ENCODE data around the gene AUTS2. TPM values are rescaled to one million over a fixed set of nuclear protein-coding genes. Genes with fewer than 3 reads are reported as not detected.
"Not testable (repeated sequence)": the region's sequence is repeated elsewhere in the genome, so short reads cannot be mapped to it uniquely, and the experiment has no call there.

AUTS2 gene
- total RNA-seq, 1 experiment from 2014 or later = 256 TPM

- no peak overlapping the region for H3K14ac ChIP-seq (ENCODE audit: insufficient read depth, low read length)
- no peak overlapping the region for H2BK20ac ChIP-seq (ENCODE audit: low read depth, low read length, poor library complexity, severe bottlenecking)
- H3K9me3 ChIP-seq (ENCODE audit: control insufficient read depth, low read depth, low read length) = no peaks in the 10 kb centered on the region
- peaks cover 14% of the 10 kb centered on the region; the same call in 1 of the 2 replicates for H3K4me1 ChIP-seq (ENCODE audit: insufficient read depth, low read length)
- Mint-ChIP-seq H3K9me3 (no peaks in the 10 kb centered on the region), H3K4me1 (peaks cover 41 to 43% of the 10 kb centered on the region in 2 experiments), H3K27me3 (ENCODE audit: low read depth) (no peaks in the 10 kb centered on the region), H3K4me3 (no peak overlapping the region), H3K36me3 (ENCODE audit: insufficient read depth in 1 of 3, low read depth in 3 of 3) (no peaks in the 10 kb centered on the region), H3K27ac (no peak overlapping the region)
- H4K91ac ChIP-seq (ENCODE audit: insufficient read length, low read depth, low read length) = no peak overlapping the region
- H4K8ac ChIP-seq (replicated peaks; ENCODE audit: insufficient read length, low read depth, low read length) = no peak overlapping the region
- H3K18ac ChIP-seq (ENCODE audit: insufficient read length, low read depth, low read length) = no peak overlapping the region
- TF ChIP-seq CTCF (conservative IDR thresholded peaks at IDR 0.05) = no peak
- no peaks in the 10 kb centered on the region for H3K23me2 ChIP-seq (ENCODE audit: insufficient read length, low read depth, low read length, poor library complexity, severe bottlenecking)
- no CpG with 5 or more reads among the region's 8 CpGs for WGBS (ENCODE audit: extremely low coverage, insufficient read length, low lambda C conversion rate)
- H3K79me1 ChIP-seq (ENCODE audit: insufficient read depth, low read depth, low read length, poor library complexity, severe bottlenecking) = no peaks in the 10 kb centered on the region
- H2BK120ac ChIP-seq (ENCODE audit: low read depth, low read length, poor library complexity, severe bottlenecking) = no peak overlapping the region
- no peak overlapping the region for H3T11ph ChIP-seq (ENCODE audit: low read length)
- H3K23ac ChIP-seq (ENCODE audit: insufficient read length, low read depth, low read length) = no peak overlapping the region
- H3K4me2 ChIP-seq (ENCODE audit: insufficient read depth, insufficient read length, low read length) = no peak overlapping the region
- H2AK5ac ChIP-seq (ENCODE audit: insufficient read length, low read length) = no peak overlapping the region
- no peak overlapping the region for H3K4ac ChIP-seq (ENCODE audit: low read depth, low read length)
- no peaks in the 10 kb centered on the region for H3K27me3 ChIP-seq (ENCODE audit: insufficient read depth, low read length)
- no peak for DNase-seq
- H2BK12ac ChIP-seq (ENCODE audit: insufficient read length, low read depth, low read length) = no peak overlapping the region
- H2BK5ac ChIP-seq (ENCODE audit: insufficient read length, low read length) = no peak overlapping the region
- H2BK15ac ChIP-seq (ENCODE audit: low read depth, low read length) = no peak overlapping the region
- no peaks in the 10 kb centered on the region for H4K20me1 ChIP-seq (ENCODE audit: control insufficient read depth, insufficient read depth, insufficient read length)
- H2AFZ ChIP-seq (ENCODE audit: low read length) = no peak overlapping the region
- H4K5ac ChIP-seq (ENCODE audit: insufficient read length, low read depth, low read length) = no peak overlapping the region
- H3K79me2 ChIP-seq (ENCODE audit: insufficient read depth, low read length) = no peaks in the 10 kb centered on the region
- no peak overlapping the region for H3K27ac ChIP-seq (ENCODE audit: insufficient read length, low read depth, low read length)
- H3K56ac ChIP-seq (ENCODE audit: insufficient read length, low read depth, low read length) = no peak overlapping the region
- no peak overlapping the region for H3K9ac ChIP-seq (ENCODE audit: extremely low read depth, insufficient read length, low read length)
Observed at GRCh38 chr7:70271617-70272081, 673.4 kb downstream of the AUTS2 start.

GRCh38 chr7:70275570-70275969 lies 677.3 kb downstream of the AUTS2 start:
- H3K9ac ChIP-seq (ENCODE audit: extremely low read depth, insufficient read length, low read length); H4K5ac ChIP-seq (ENCODE audit: insufficient read length, low read depth, low read length); H3K4ac ChIP-seq (ENCODE audit: low read depth, low read length); H3T11ph ChIP-seq (ENCODE audit: low read length); H3K79me1 ChIP-seq (ENCODE audit: insufficient read depth, low read depth, low read length, poor library complexity, severe bottlenecking); H3K23me2 ChIP-seq (ENCODE audit: insufficient read length, low read depth, low read length, poor library complexity, severe bottlenecking); H3K4me2 ChIP-seq (ENCODE audit: insufficient read depth, insufficient read length, low read length); H3K4me3 Mint-ChIP-seq; H2AFZ ChIP-seq (ENCODE audit: low read length); H3K27me3 Mint-ChIP-seq (ENCODE audit: low read depth); H3K23ac ChIP-seq (ENCODE audit: insufficient read length, low read depth, low read length); H3K18ac ChIP-seq (ENCODE audit: insufficient read length, low read depth, low read length); H3K9me3 Mint-ChIP-seq; H3K27ac Mint-ChIP-seq; H2AK5ac ChIP-seq (ENCODE audit: insufficient read length, low read length); H4K8ac ChIP-seq (replicated peaks; ENCODE audit: insufficient read length, low read depth, low read length); H2BK5ac ChIP-seq (ENCODE audit: insufficient read length, low read length); H3K4me1 ChIP-seq (ENCODE audit: insufficient read depth, low read length); H3K36me3 Mint-ChIP-seq (ENCODE audit: insufficient read depth in 1 of 3, low read depth in 3 of 3); H2BK15ac ChIP-seq (ENCODE audit: low read depth, low read length); H4K20me1 ChIP-seq (ENCODE audit: control insufficient read depth, insufficient read depth, insufficient read length); H2BK12ac ChIP-seq (ENCODE audit: insufficient read length, low read depth, low read length); H2BK120ac ChIP-seq (ENCODE audit: low read depth, low read length, poor library complexity, severe bottlenecking); H3K14ac ChIP-seq (ENCODE audit: insufficient read depth, low read length); H4K91ac ChIP-seq (ENCODE audit: insufficient read length, low read depth, low read length); H3K56ac ChIP-seq (ENCODE audit: insufficient read length, low read depth, low read length); H3K27ac ChIP-seq (ENCODE audit: insufficient read length, low read depth, low read length); H3K27me3 ChIP-seq (ENCODE audit: insufficient read depth, low read length); H2BK20ac ChIP-seq (ENCODE audit: low read depth, low read length, poor library complexity, severe bottlenecking); DNase-seq; H3K9me3 ChIP-seq (ENCODE audit: control insufficient read depth, low read depth, low read length); H3K79me2 ChIP-seq (ENCODE audit: insufficient read depth, low read length): not testable (repeated sequence)
- no CpG with 5 or more reads among the region's 3 CpGs for WGBS (ENCODE audit: extremely low coverage, insufficient read length, low lambda C conversion rate)
- peaks cover 11 to 13% of the 10 kb centered on the region in 2 experiments for H3K4me1 Mint-ChIP-seq

Data from H9 (cell line).